Mesothelial cell of epicardium (in vitro differentiated cells): ENCODE data around the gene ZG16B. TPM values are rescaled to one million over a fixed set of nuclear protein-coding genes. Genes with fewer than 3 reads are reported as not detected.

Source experiments
- DNase-seq, 2 experiments: peaks; one replicate each; pipeline ENCODE4 v3.0.0; 2021; ENCODE audit warnings: low spot score in 2 of 2; ENCODE audit not compliant: unreplicated experiment in 2 of 2
- H3K27ac Mint-ChIP-seq: 2 replicates; pipeline ENCODE4 v1.8.0; 2021; ENCODE audit warnings: mixed read lengths
- H3K27me3 Mint-ChIP-seq: 2 replicates; pipeline ENCODE4 v1.8.0; 2021; ENCODE audit warnings: low read depth, mixed read lengths
- H3K36me3 Mint-ChIP-seq: 2 replicates; pipeline ENCODE4 v1.8.0; 2021; ENCODE audit warnings: mixed read lengths
- H3K4me1 Mint-ChIP-seq: 2 replicates; pipeline ENCODE4 v1.8.0; 2021; ENCODE audit warnings: mixed read lengths
- H3K4me3 Mint-ChIP-seq: 2 replicates; pipeline ENCODE4 v1.8.0; 2021; ENCODE audit warnings: mild to moderate bottlenecking, moderate library complexity, mixed read lengths
- H3K9me3 Mint-ChIP-seq: 2 replicates; pipeline ENCODE4 v1.8.0; 2021; ENCODE audit warnings: mixed read lengths
- total RNA-seq: library from RNA; stranded (reverse); gene quantifications from 3 replicates; pipeline ENCODE4 v1.2.1, GENCODE V29; 2021
- TF ChIP-seq, protein P1 (sequence below): fragments of 200-600 bp; sonication (generic); IDR thresholded peaks from one replicate; pipeline ENCODE4 v1.5.0; 2021; ENCODE audit warnings: antibody characterized with exemption; ENCODE audit not compliant: unreplicated experiment

ZG16B gene
- total RNA-seq, 1 donor from 2014 or later = 0.51 TPM

DNA sequence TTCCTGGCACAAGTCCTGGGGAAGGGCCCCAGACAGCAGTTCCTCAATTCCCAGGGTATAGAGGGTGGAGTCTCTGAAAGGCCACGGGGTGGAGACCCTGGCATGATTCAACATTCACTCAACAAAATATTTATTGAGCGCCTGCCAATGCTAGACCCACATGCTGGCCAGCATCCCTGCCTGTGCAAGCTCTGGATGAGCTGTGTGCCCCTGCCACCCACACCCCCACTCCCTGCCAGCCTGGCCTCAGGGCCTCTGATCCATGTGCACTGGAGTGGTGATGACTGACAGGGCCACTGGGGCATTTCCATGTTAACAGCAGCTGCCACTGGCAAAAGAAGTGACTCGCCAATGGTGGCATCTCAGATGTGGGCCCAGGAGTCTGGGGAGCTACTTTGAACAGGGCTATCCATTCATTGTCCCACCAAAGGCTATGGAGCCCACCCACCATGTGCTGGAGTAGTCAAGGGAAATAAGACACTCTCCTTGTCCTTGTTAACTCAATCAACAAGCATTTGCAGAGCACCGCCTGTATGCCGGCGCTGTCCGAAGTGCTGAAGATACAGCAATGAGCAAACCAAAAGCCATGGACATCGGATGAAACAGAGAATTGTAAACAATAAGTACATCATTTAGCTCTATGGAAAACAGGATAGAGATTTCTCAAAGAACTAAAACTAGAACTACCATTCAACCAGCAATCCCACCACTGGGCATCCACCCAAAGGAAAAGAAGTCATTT, 30.9 kb downstream of the ZG16B start:
- Mint-ChIP-seq H3K27me3 (peaks cover 42% of the 10 kb centered on the region), H3K4me1 (peaks cover 5% of the 10 kb centered on the region), H3K36me3 (no peaks in the 10 kb centered on the region), H3K27ac (no peak overlapping the region), H3K4me3 (no peak overlapping the region), H3K9me3 (peaks cover 5% of the 10 kb centered on the region)
- DNase-seq = no peak
- TF ChIP-seq, protein P1, sequence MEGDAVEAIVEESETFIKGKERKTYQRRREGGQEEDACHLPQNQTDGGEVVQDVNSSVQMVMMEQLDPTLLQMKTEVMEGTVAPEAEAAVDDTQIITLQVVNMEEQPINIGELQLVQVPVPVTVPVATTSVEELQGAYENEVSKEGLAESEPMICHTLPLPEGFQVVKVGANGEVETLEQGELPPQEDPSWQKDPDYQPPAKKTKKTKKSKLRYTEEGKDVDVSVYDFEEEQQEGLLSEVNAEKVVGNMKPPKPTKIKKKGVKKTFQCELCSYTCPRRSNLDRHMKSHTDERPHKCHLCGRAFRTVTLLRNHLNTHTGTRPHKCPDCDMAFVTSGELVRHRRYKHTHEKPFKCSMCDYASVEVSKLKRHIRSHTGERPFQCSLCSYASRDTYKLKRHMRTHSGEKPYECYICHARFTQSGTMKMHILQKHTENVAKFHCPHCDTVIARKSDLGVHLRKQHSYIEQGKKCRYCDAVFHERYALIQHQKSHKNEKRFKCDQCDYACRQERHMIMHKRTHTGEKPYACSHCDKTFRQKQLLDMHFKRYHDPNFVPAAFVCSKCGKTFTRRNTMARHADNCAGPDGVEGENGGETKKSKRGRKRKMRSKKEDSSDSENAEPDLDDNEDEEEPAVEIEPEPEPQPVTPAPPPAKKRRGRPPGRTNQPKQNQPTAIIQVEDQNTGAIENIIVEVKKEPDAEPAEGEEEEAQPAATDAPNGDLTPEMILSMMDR = no peak

DNA sequence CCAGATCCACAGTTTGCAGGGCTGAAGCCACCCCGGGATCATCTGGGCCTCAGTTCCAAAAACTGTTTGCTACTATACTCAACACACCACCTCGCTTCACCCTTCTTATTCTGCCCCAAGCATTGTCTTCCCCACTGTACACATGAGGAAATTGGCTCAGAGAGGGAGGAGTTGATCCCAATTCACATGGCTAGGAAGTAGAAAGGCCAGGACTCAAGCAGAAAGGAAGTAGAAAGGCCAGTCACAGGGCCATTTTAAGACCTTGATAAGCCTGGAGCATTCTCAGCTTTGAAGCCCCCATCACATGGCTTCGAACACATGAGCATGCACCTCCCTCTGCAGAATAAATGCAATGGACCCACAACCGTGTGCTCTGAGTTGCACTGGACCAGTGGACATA, 35.5 kb downstream of the ZG16B start:
- DNase-seq = no peak
- H3K4me3 Mint-ChIP-seq = no peak overlapping the region
- H3K9me3 Mint-ChIP-seq = peaks cover 5% of the 10 kb centered on the region
- peaks cover 50% of the 10 kb centered on the region for H3K27me3 Mint-ChIP-seq
- H3K36me3 Mint-ChIP-seq = no peaks in the 10 kb centered on the region
- H3K27ac Mint-ChIP-seq = no peak overlapping the region
- peaks cover 6% of the 10 kb centered on the region for H3K4me1 Mint-ChIP-seq
- TF ChIP-seq, protein P1 = no peak

DNA sequence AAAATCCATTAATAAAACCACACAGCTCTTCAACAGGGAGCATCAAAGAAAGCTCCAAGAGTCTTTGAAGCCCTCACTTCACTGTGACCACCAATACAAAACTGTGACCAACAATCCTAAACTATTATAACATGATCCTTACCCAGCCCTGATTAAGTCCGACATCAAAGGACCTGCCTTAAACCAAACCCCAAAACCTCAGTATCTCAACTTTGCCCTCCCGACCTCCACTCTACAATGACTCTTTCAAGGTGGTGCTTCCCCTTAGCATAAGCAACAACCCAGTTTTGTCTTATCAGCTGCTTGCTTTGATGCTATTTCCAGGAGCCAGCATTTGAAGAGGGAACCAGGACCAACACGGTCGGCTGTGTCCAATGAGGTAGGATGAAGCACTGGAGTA, 36.3 kb downstream of the ZG16B start:
- peaks cover 6% of the 10 kb centered on the region for H3K4me1 Mint-ChIP-seq
- no peak overlapping the region for H3K4me3 Mint-ChIP-seq
- H3K27ac Mint-ChIP-seq = no peak overlapping the region
- TF ChIP-seq, protein P1 = no peak
- DNase-seq = no peak
- no peaks in the 10 kb centered on the region for H3K36me3 Mint-ChIP-seq
- peaks cover under 1% of the 10 kb centered on the region for H3K9me3 Mint-ChIP-seq
- H3K27me3 Mint-ChIP-seq = peaks cover 52% of the 10 kb centered on the region

DNA sequence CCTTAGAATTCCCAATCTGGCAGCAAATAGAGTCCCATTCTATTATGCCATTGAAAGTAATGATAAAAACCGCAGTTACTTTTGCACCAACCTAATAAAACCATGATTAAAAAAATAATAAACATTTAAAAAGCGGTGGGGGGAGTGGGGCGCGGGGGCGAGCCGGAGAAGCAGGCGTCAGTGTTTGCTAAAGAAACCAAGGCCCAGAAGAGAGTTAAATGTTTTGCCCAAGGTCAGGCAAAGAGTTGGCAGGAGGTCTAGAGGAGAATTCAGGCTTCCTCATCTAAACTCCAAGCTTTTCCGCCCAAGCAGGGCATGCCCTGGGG, 37.5 kb downstream of the ZG16B start:
- Mint-ChIP-seq H3K27ac (no peak overlapping the region), H3K27me3 (peaks cover 53% of the 10 kb centered on the region), H3K4me1 (peaks cover 6% of the 10 kb centered on the region), H3K36me3 (no peaks in the 10 kb centered on the region), H3K9me3 (no peaks in the 10 kb centered on the region), H3K4me3 (peak overlapping the region; percentile 79)
- TF ChIP-seq, protein P1 = no peak
- DNase-seq = no peak

DNA sequence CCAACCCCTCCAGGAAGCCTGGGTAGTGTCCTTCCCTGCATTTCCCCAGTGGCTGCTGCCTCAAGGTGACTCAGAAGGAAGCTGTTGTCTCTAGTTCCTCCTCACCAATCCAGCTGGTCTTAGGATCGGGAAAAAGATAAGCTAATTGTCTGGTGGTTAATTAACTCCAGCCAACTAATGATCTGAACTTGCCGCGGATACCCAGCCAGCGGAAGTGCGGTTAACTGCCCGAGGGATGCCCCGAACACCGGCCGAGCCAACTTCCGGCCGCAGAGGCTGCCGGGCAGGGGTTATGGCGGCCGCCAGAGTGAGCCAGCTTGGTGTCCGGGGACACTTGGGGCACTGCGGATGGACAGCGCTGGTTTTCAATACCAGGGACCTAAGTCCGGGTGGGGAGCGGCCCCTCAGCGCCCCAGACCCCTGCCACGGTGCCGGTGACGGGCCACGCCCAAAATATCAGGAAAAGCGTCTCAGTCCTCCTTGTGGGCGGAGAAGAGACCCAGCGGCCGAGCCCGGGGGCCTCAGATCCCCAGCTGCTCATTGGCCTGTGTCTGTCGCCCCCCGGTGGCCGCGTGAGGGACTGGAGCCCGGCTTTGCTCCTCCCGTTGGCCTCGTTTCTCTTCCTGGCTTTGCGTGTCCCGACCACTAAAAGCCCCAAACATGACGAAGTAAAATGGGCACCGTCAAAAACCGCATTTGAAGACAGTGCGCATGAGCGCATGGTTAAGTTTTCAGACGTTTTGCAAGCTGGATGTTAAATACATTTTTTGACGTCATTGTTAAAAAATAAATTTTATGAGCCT, 38.1 kb downstream of the ZG16B start:
- H3K27me3 Mint-ChIP-seq = peaks cover 53% of the 10 kb centered on the region
- no peaks in the 10 kb centered on the region for H3K36me3 Mint-ChIP-seq
- TF ChIP-seq, protein P1 = peak; percentile 97
- peaks cover 6% of the 10 kb centered on the region for H3K4me1 Mint-ChIP-seq
- H3K27ac Mint-ChIP-seq = peak overlapping the region; percentile 82
- peak overlapping the region; percentile 79 for H3K4me3 Mint-ChIP-seq
- no peaks in the 10 kb centered on the region for H3K9me3 Mint-ChIP-seq
- peak; percentile 86 to 98 for DNase-seq
